Upper lobe of left lung (tissue), 6 donors: Measurements from ENCODE around the gene CDX1. TPM values are rescaled to one million over a fixed set of nuclear protein-coding genes. Genes with fewer than 3 reads are reported as not detected.

Experiments
- ATAC-seq, 2 donors: fragments of 200-7000 bp; cut with Tn5 transposase; one replicate each; pipeline ENCODE4 v1.9.1; 2022; ENCODE audit warnings: mild to moderate bottlenecking in 2 of 2, moderate library complexity in 2 of 2; ENCODE audit not compliant: low FRiP score in 2 of 2
- DNase-seq, 2 donors: peaks; one replicate each; pipeline ENCODE4 v3.0.0-alpha.2; 2019 to 2020
- H3K27ac ChIP-seq, 4 donors: fragments of 200-600 bp; sonication (generic); one replicate each; pipeline ENCODE4 v1.5.1; 2016 to 2019
- H3K27me3 ChIP-seq, 4 donors: fragments of 200-600 bp; sonication (generic); one replicate each; pipeline ENCODE4 v1.5.1; 2017 to 2019
- H3K36me3 ChIP-seq, 4 donors: fragments of 200-600 bp; sonication (generic); one replicate each; pipeline ENCODE4 v1.5.1; 2016 to 2019
- H3K4me1 ChIP-seq, 4 donors: fragments of 200-600 bp; sonication (generic); one replicate each; pipeline ENCODE4 v1.5.1; 2018 to 2019
- H3K4me3 ChIP-seq, 4 donors: fragments of 200-600 bp; sonication (generic); one replicate each; pipeline ENCODE4 v1.5.1; 2017 to 2019; ENCODE audit warnings: mild to moderate bottlenecking in 2 of 4, moderate library complexity in 1 of 4
- H3K9me3 ChIP-seq, 4 donors: fragments of 200-600 bp; sonication (generic); one replicate each; pipeline ENCODE4 v1.5.1; 2018 to 2019
- CTCF ChIP-seq, 6 experiments: fragments of 450-650 bp in 4 of 6; fragments of 200-600 bp in 2 of 6; sonication (generic) in 2 of 6; IDR thresholded peaks; one replicate each; pipeline ENCODE4 v1.5.1; 2016 to 2019; ENCODE audit warnings: antibody characterized with exemption in 6 of 6
- EP300 ChIP-seq, 4 donors: sonication (generic); formaldehyde crosslinking; IDR thresholded peaks; one replicate each; pipeline ENCODE4 v1.5.1; 2017; ENCODE audit warnings: antibody characterized with exemption in 4 of 4, control low read depth in 2 of 4
- POLR2A ChIP-seq, 4 donors: fragments of 450-650 bp; IDR thresholded peaks; one replicate each; pipeline ENCODE4 v1.5.1; 2016 to 2017; ENCODE audit warnings: antibody characterized with exemption in 4 of 4, mild to moderate bottlenecking in 2 of 4
- POLR2AphosphoS5 ChIP-seq, 2 donors: sonication (generic); formaldehyde crosslinking; IDR thresholded peaks; one replicate each; pipeline ENCODE4 v1.5.1; 2017; ENCODE audit warnings: antibody characterized with exemption in 2 of 2
- WGBS, 2 donors: methylation state at CpG; one replicate each; pipeline ENCODE4 v1.1.5; 2017 to 2018; 5-methylcytosine and 5-hydroxymethylcytosine counted together
- total RNA-seq, 6 donors: library from RNA; depleted of rRNA in 4 of 6; stranded (reverse); fragments of >200 nt in 4 of 6; gene quantifications; one replicate each; pipeline versions ENCODE4 v1.1.0 to v1.2.1, GENCODE V29; 2016 to 2021
- donor health status: DM: no; HTN: no; CAD: no; lungs with moderate emphysema.
- donor health status: DM: no; HTN: yes; CAD: no; lungs with severe emphysema.

The CDX1 gene
- total RNA-seq, 6 donors from 2014 or later: 0.17 to 0.30 TPM; not detected in 4

GRCh38 chr5:150190503-150190979 lies 24.0 kb downstream of the CDX1 start:
- no peak overlapping the region for H3K27ac ChIP-seq
- no peak for TF ChIP-seq POLR2A (IDR thresholded peaks at IDR 0.05)
- DNase-seq: peak in 1 of 2 donors; percentile 72
- peaks cover 0 to 6% (median 3%) of the 10 kb centered on the region in 4 donors for H3K4me1 ChIP-seq
- no peaks in the 10 kb centered on the region for H3K9me3 ChIP-seq
- no peak overlapping the region for H3K4me3 ChIP-seq
- WGBS, 2 donors: 49 to 59% methylated on average over 3 to 10 of the region's 16 CpGs
- ATAC-seq: no peak
- peaks cover 0 to 12% (median 4%) of the 10 kb centered on the region in 4 donors for H3K27me3 ChIP-seq
- no peaks in the 10 kb centered on the region for H3K36me3 ChIP-seq

- Histone ChIP-seq H3K4me3 (no peak overlapping the region), H3K36me3 (no peaks in the 10 kb centered on the region), H3K27me3 (peaks cover 0 to 12% (median 4%) of the 10 kb centered on the region in 4 donors), H3K4me1 (peaks cover 0 to 6% (median 3%) of the 10 kb centered on the region in 4 donors), H3K27ac (no peak overlapping the region), H3K9me3 (no peaks in the 10 kb centered on the region)
- WGBS, 2 donors: 43 to 50% methylated on average over 2 of the region's 2 CpGs
- TF ChIP-seq POLR2A (IDR thresholded peaks at IDR 0.05): no peak
- TF ChIP-seq EP300 (IDR thresholded peaks at IDR 0.05): no peak
- TF ChIP-seq CTCF (IDR thresholded peaks at IDR 0.05): no peak
- no peak for TF ChIP-seq POLR2AphosphoS5 (IDR thresholded peaks at IDR 0.05)
- ATAC-seq (no peak), DNase-seq (no peak)
These were observed 24.4 kb downstream of the CDX1 start for GRCh38 chr5:150190987-150191386.

- no peak overlapping the region for H3K4me3 ChIP-seq
- DNase-seq: no peak
- no peaks in the 10 kb centered on the region for H3K36me3 ChIP-seq
- peaks cover 0 to 6% (median 3%) of the 10 kb centered on the region in 4 donors for H3K4me1 ChIP-seq
- H3K9me3 ChIP-seq: no peaks in the 10 kb centered on the region
- TF ChIP-seq CTCF (IDR thresholded peaks at IDR 0.05): no peak
- no peak for TF ChIP-seq POLR2AphosphoS5 (IDR thresholded peaks at IDR 0.05)
- no peak for TF ChIP-seq EP300 (IDR thresholded peaks at IDR 0.05)
- no peak for TF ChIP-seq POLR2A (IDR thresholded peaks at IDR 0.05)
- peaks cover 0 to 12% (median 4%) of the 10 kb centered on the region in 4 donors for H3K27me3 ChIP-seq
- 33 to 81% methylated on average over 1 to 4 of the region's 4 CpGs for WGBS, 2 donors
- no peak for ATAC-seq
- no peak overlapping the region for H3K27ac ChIP-seq
These were observed 25.9 kb downstream of the CDX1 start for GRCh38 chr5:150192462-150192861.

GRCh38 chr5:150195736-150196485 lies 29.3 kb downstream of the CDX1 start:
- no peaks in the 10 kb centered on the region for H3K4me1 ChIP-seq
- no peaks in the 10 kb centered on the region for H3K36me3 ChIP-seq
- TF ChIP-seq POLR2AphosphoS5 (IDR thresholded peaks at IDR 0.05) (no peak), CTCF (IDR thresholded peaks at IDR 0.05) (no peak), POLR2A (IDR thresholded peaks at IDR 0.05) (no peak), EP300 (IDR thresholded peaks at IDR 0.05) (no peak)
- 78 to 83% methylated on average over 7 to 9 of the region's 9 CpGs for WGBS, 2 donors
- no peak for DNase-seq
- peaks cover 0 to under 1% (median 0%) of the 10 kb centered on the region in 4 donors for H3K27me3 ChIP-seq
- H3K4me3 ChIP-seq: no peak overlapping the region
- no peaks in the 10 kb centered on the region for H3K9me3 ChIP-seq
- no peak for ATAC-seq
- no peak overlapping the region for H3K27ac ChIP-seq

- Histone ChIP-seq H3K36me3 (no peaks in the 10 kb centered on the region), H3K4me3 (no peak overlapping the region), H3K27me3 (no peaks in the 10 kb centered on the region), H3K27ac (no peak overlapping the region), H3K9me3 (no peaks in the 10 kb centered on the region), H3K4me1 (no peaks in the 10 kb centered on the region)
- WGBS, 2 donors: 69% methylated on average over 5 of the region's 5 CpGs; no CpG with 5 or more reads in 1 of the 2 donors
- ATAC-seq: no peak
- TF ChIP-seq POLR2A (IDR thresholded peaks at IDR 0.05) (no peak), POLR2AphosphoS5 (IDR thresholded peaks at IDR 0.05) (no peak), EP300 (IDR thresholded peaks at IDR 0.05) (no peak), CTCF (IDR thresholded peaks at IDR 0.05) (no peak)
- DNase-seq: peak in 1 of 2 donors; percentile 44
These were observed 29.9 kb downstream of the CDX1 start for GRCh38 chr5:150196514-150196913.
